Measurements from ENCODE around the gene SMYD2. TPM values are rescaled to one million over a fixed set of nuclear protein-coding genes. Genes with fewer than 3 reads are reported as not detected.

Gene SMYD2
- polyA plus RNA-seq, 1 donor from 2014 or later, result 36.9 TPM

GRCh38 chr1:214335567-214335966, 54.6 kb downstream of the SMYD2 start:
- Histone ChIP-seq H3K27me3 (ENCODE audit: insufficient read depth, low read depth, low read length) (no peaks in the 10 kb centered on the region), H3K9ac (ENCODE audit: low read length) (no peak overlapping the region), H3K9me2 (ENCODE audit: insufficient read depth, low read length) (no peaks in the 10 kb centered on the region), H3K9me3 (ENCODE audit: low read length) (no peaks in the 10 kb centered on the region), H3K4me2 (ENCODE audit: low read length) (no peak overlapping the region), H3K79me2 (replicated peaks; ENCODE audit: insufficient read depth, low read length) (no peaks in the 10 kb centered on the region), H3K27ac (ENCODE audit: low read length) (no peak overlapping the region), H3F3A (ENCODE audit: insufficient read depth, low read length, poor library complexity, severe bottlenecking) (no peaks in the 10 kb centered on the region), H3K4me3 (ENCODE audit: low read length) (no peak overlapping the region), H3K36me3 (ENCODE audit: insufficient read depth, low read length) (no peaks in the 10 kb centered on the region), H2AFZ (ENCODE audit: low read depth, low read length) (no peak overlapping the region), H4K20me1 (ENCODE audit: insufficient read depth) (no peaks in the 10 kb centered on the region)
- no peak for TF ChIP-seq REST (IDR thresholded peaks at IDR 0.05; ENCODE audit: borderline replicate concordance)
- TF ChIP-seq EP300 (conservative IDR thresholded peaks at IDR 0.05; ENCODE audit: poor library complexity, severe bottlenecking), result no peak
- TF ChIP-seq EZH2 (IDR thresholded peaks at IDR 0.05; ENCODE audit: borderline replicate concordance, insufficient read depth, low read length, poor library complexity, severe bottlenecking), result no peak

GRCh38 chr1:214337015-214337414, 56.1 kb downstream of the SMYD2 start:
- Histone ChIP-seq H2AFZ (ENCODE audit: low read depth, low read length) (no peak overlapping the region), H3K4me2 (ENCODE audit: low read length) (no peak overlapping the region), H3K27me3 (ENCODE audit: insufficient read depth, low read depth, low read length) (no peaks in the 10 kb centered on the region), H4K20me1 (ENCODE audit: insufficient read depth) (no peaks in the 10 kb centered on the region), H3K79me2 (replicated peaks; ENCODE audit: insufficient read depth, low read length) (no peaks in the 10 kb centered on the region), H3K9me3 (ENCODE audit: low read length) (no peaks in the 10 kb centered on the region), H3K4me3 (ENCODE audit: low read length) (no peak overlapping the region), H3K9ac (ENCODE audit: low read length) (no peak overlapping the region), H3K36me3 (ENCODE audit: insufficient read depth, low read length) (no peaks in the 10 kb centered on the region), H3K27ac (ENCODE audit: low read length) (no peak overlapping the region), H3F3A (ENCODE audit: insufficient read depth, low read length, poor library complexity, severe bottlenecking) (no peaks in the 10 kb centered on the region), H3K9me2 (ENCODE audit: insufficient read depth, low read length) (no peaks in the 10 kb centered on the region)
- TF ChIP-seq EZH2 (IDR thresholded peaks at IDR 0.05; ENCODE audit: borderline replicate concordance, insufficient read depth, low read length, poor library complexity, severe bottlenecking) (no peak), MXI1 (conservative IDR thresholded peaks at IDR 0.05; ENCODE audit: poor library complexity, severe bottlenecking) (no peak), POLR2AphosphoS5 (IDR thresholded peaks at IDR 0.05) (no peak), REST (IDR thresholded peaks at IDR 0.05; ENCODE audit: borderline replicate concordance) (no peak), TAF1 (IDR thresholded peaks at IDR 0.05; ENCODE audit: low read depth) (no peak), RAD21 (conservative IDR thresholded peaks at IDR 0.05) (no peak)

All from neural cell (in vitro differentiated cells).